HG02943 (cell line): ENCODE data around the gene DHRS4L2.

Source experiments
- ATAC-seq: cut with Tn5 transposase; IDR thresholded peaks from one replicate; pipeline ENCODE4 v1.9.1; 2021; ENCODE audit warnings: mild to moderate bottlenecking, low read depth, moderate library complexity; ENCODE audit not compliant: unreplicated experiment

The DHRS4L2 gene

GRCh38 chr14:24051789-24052655 is 63.3 kb downstream of the DHRS4L2 start, which contains the start of gene CARMIL3:
Gene CARMIL3 (plus strand): TSS chr14:24052009. CDS start chr14:24052154, 145 bp downstream.
- ATAC-seq: peak; percentile 71

GRCh38 chr14:24052656-24053547 is 64.2 kb downstream of the DHRS4L2 start:
- ATAC-seq: no peak

GRCh38 chr14:24053548-24054323 is 65.0 kb downstream of the DHRS4L2 start:
- ATAC-seq: no peak

DNA sequence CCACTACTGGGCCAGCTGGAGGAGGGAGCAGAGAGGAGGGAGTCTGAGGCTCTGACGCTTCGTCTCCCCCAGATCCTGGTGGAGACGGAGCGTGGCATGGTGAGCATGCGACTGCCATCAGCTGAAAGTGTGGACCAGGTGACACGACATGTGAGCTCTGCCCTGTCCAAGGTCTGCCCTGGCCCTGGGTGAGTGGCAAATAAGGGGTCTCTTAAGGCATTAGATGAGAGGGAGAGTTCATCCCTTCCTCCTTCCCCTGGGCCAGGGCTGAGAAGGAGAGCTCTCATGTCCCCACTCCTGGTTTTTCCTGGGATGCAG is 65.6 kb downstream of the DHRS4L2 start:
- ATAC-seq: no peak

- ATAC-seq: no peak
Measured at GRCh38 chr14:24054646-24055045, 65.9 kb downstream of the DHRS4L2 start.
